HS-5 (cell line): ENCODE data around the gene TYROBP.
"Not testable (repeated sequence)": the region's sequence is repeated elsewhere in the genome, so short reads cannot be mapped to it uniquely, and the experiment has no call there.

Experiments used
- DNase-seq: peaks from one replicate; pipeline ENCODE4 v3.0.0-alpha.2; 2012; ENCODE audit warnings: low read depth

TYROBP gene

DNA sequence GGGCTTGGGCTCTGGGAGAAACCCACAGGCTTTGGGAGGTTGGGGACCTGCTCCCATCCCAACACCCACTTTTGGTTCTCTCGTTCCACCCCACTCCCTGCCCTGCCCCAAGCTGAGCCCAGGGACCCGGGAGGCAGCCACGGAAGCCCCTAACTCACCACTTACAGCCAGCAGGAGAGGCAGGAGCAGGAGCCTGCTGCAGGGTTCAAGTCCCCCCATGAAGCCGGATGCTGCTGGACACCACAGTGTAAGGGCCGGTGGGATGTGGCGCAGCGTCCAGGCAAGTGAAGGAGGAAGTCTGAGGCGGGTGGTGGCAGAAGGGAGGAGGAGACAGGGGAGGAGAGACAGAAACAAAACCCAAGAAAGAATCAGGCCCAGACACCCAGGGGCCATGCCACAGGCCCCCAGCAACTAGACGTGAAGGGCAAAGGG is at the start of gene TYROBP:
TSS of gene TYROBP (minus strand) at position 286 of the 432 bp plus-strand sequence. CDS start at position 219, 67 bp downstream.
- DNase-seq: no peak

DNA sequence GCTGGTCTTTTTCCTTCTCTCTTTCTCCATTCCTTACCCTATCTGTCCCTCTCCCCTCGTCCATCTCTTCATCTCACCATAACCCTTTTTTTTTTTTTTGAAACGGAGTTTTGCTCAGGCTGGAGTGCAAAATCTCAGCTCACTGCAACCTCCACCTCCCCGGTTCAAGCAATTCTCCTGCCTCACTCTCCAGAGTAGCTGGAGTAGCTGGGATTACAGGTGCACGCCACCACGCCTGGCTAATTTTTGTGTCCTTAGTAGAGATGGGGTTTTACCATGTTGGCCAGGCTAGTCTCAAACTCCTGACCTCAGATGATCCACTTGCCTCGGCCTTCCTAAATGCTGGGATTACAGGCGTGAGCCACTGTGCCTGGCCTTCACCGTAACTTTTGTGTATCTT is 49.3 kb upstream of the TYROBP start:
- not testable (repeated sequence) for DNase-seq

DNA sequence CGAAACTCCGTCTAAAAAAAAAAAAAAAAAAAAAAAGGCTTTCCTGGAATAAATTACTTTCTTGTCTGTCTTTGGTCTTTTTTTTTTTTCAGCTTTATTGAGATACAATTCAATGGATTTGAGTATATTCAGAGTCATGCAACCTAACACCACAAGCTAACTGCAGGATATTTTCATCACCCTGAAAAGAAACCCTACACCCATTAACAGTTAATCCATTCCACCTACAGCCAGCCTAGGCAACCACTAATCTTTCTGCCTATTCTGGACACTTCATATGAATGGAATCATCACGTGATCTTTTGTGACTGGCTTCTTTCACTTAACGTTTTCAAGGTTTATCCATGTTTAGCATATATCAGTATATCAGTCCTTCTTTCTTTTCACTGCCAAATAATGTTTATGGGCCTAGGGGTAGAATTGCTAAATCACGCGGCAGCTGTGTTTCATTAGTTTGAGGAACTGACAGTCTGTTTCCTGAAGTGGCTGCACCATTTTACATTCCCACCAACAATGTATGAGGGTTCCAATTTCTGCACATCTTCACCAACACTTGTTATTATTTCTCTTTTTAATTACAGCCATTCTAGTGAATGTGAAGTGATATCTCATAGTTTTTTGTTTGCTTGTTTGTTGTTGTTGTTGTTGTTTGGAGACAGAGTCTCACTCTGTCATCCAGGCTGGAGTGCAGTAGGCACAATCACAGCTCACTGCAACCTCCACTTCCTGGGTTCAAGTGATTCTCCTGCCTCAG is 48.0 kb upstream of the TYROBP start:
- DNase-seq: no peak

DNA sequence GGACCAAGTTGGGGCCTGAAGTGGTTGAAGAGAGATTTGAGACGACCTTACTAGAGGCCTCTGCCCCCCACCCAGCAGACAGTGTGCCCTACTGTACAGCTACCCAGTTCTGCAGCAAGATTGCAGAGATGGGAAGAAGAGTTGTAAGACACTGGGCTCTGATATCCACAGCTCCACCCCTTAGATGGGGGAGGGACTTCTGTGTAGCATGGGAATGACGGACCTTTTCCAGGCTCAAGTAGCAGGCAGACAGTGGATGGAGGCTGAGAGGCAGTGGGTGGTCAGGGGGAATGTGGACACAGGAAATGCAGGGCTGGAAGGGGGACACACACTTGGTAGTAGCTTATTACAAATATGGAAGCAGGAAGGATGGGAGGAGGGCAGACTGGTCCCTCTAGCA is 41.0 kb upstream of the TYROBP start:
- no peak for DNase-seq

DNA sequence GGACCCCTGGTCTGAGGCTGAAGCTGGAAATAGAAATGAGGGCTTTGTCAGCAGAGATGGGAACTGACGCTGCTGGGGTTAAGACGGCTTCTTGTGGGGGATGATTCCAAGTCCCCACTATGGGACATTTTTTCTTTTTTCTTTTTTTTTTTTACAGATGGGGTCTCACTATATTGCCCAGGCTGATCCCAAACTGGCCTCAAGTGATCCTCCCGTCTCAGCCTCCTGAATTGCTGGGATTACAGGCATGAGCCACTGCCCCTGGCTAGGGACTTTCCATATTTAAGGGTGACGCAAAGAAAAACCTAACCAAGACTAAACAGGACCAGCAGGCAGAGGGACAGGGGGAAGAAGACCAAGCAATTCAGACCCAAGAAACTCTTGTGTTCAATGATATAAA is 38.1 kb upstream of the TYROBP start:
- no peak for DNase-seq

DNA sequence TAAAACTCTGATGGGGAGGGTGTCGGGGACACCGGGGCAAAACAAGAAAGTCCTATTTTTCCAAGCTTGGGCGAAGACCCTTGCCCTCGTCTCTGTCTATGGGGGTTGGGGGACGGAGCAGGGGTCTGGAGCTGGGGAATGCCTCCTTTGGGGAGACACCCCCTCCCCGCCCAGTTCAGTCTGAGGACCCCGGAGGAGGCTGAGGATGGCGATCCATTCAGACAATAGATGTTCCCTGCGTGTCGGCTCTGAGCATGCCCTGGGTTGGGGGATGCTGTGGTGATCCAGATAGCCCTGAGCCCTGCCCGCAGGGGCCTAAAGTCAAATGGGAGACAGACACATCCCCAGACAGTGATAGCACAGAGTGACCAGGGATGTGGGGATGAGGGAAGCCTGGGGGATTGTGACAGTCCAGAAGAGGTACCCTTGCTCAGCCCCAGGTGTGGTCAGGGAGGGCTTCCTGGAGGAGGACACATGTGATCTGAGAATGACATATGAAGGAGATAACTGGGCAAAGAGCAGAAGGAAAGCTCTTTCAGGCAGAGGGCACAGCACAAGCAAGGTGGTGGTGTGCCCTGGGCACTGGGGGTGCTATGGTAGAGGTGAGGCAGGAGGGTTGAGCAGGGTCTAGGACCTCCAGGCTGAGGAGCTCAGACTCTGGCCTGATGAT is 37.2 kb upstream of the TYROBP start:
- no peak for DNase-seq

DNA sequence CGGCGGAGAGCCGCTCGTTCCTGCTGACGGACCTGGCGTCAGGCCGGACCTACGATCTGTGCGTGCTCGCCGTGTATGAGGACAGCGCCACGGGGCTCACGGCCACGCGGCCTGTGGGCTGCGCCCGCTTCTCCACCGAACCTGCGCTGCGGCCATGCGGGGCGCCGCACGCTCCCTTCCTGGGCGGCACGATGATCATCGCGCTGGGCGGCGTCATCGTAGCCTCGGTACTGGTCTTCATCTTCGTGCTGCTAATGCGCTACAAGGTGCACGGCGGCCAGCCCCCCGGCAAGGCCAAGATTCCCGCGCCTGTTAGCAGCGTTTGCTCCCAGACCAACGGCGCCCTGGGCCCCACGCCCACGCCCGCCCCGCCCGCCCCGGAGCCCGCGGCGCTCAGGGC is 36.5 kb upstream of the TYROBP start:
- DNase-seq: no peak

DNA sequence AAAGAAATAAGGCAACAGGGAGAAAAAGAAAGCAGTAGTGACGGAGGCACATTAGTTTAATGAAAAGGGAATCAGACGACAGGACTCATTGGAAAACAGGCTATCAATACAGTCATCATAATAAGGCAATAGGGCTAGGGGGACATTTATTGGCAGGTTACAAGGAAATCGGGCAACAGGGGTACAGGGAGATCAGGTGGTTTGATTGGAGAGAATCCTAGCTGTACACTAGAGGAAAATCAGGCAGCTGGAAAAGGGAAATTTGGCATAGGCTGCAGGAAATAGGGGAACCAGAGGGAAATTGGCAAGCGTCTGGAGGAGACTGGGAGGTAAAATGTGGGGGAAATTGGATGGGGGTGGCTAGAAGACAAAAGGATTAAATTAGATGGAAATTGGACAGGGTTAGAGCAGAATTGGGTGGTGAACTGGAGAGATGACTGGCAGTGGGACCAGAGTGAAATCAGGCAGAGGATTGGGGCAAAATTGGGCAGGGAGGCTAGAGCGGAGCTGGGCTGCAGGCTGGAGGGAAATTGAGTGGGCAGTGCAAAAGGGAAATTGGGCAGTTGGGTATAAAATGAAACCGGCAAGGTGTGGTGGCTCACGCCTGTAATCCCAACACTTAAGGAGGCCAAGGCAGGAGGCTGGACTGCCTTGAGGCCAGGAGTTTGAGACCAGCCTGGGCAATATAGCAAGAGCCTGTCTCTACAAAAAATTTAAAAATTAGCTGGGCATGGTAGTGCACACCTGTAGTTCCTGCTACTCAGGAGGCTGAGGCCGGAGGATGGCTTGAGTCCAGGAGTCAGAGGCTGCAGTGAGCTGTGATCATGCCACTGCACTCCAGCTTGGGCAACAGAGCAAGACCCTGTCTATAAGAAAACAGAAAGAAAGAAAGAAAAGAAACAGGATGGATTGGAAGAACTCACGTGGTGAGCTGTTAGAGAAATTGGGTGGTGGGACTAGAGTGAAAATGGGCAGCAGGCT is 35.5 kb upstream of the TYROBP start:
- DNase-seq: no peak

DNA sequence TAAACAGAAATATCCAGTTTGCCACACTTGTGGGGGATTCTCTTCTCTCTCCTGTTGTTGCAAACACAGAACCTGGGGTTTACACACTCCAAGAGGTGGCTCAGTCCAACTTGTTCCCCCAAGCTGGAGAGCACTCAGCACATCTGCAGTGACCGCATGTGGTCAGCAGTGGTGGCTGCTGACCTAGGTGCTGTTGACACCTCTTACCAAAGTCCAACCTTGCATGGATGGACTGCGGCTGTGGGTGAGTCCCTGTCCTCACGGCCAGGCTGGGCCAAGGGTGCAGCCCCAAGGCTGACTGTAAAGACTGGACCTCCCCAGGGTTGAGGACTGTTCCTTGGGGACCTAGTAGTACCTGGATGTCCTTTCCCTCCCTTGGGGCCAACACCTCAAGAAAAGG is 34.1 kb upstream of the TYROBP start:
- no peak for DNase-seq

DNA sequence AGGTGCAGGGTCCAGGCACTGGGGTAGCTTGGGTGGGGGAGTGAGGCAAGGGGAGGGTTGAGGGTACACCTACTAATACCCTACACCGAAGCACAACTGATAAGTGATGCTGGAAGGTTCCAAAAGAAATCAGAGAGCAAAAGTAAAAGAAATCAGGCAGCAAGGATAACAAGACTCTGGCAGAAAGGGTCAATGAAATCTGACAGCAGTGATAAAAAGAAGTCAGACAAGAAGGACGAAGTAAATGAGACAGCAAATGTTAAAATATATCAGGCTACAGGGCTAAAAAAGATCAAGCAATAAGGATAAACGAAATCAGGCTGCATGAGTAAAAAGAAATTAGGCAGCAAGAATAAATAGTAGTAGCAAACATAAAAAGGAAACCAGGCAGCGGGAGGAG is 32.7 kb upstream of the TYROBP start:
- DNase-seq: no peak

DNA sequence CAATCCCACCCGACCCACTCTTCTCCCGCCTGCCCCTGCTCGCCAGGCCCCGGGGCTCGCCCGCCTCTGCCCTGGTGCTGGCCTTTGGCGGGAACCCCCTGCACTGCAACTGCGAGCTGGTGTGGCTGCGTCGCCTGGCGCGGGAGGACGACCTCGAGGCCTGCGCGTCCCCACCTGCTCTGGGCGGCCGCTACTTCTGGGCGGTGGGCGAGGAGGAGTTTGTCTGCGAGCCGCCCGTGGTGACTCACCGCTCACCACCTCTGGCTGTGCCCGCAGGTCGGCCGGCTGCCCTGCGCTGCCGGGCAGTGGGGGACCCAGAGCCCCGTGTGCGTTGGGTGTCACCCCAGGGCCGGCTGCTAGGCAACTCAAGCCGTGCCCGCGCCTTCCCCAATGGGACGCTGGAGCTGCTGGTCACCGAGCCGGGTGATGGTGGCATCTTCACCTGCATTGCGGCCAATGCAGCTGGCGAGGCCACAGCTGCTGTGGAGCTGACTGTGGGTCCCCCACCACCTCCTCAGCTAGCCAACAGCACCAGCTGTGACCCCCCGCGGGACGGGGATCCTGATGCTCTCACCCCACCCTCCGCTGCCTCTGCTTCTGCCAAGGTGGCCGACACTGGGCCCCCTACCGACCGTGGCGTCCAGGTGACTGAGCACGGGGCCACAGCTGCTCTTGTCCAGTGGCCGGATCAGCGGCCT is 32.1 kb upstream of the TYROBP start:
- DNase-seq: no peak

DNA sequence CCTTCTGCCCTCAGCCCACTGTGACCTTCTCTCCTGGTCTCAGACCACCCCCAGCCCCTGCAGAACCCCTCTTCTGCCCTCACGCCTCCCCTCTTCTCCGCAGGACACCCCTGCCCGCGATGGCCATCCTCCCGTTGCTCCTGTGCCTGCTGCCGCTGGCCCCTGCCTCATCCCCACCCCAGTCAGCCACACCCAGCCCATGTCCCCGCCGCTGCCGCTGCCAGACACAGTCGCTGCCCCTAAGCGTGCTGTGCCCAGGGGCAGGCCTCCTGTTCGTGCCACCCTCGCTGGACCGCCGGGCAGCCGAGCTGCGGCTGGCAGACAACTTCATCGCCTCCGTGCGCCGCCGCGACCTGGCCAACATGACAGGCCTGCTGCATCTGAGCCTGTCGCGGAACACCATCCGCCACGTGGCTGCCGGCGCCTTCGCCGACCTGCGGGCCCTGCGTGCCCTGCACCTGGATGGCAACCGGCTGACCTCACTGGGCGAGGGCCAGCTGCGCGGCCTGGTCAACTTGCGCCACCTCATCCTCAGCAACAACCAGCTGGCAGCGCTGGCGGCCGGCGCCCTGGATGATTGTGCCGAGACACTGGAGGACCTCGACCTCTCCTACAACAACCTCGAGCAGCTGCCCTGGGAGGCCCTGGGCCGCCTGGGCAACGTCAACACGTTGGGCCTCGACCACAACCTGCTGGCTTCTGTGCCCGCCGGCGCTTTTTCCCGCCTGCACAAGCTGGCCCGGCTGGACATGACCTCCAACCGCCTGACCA is 31.4 kb upstream of the TYROBP start:
- DNase-seq: no peak

DNA sequence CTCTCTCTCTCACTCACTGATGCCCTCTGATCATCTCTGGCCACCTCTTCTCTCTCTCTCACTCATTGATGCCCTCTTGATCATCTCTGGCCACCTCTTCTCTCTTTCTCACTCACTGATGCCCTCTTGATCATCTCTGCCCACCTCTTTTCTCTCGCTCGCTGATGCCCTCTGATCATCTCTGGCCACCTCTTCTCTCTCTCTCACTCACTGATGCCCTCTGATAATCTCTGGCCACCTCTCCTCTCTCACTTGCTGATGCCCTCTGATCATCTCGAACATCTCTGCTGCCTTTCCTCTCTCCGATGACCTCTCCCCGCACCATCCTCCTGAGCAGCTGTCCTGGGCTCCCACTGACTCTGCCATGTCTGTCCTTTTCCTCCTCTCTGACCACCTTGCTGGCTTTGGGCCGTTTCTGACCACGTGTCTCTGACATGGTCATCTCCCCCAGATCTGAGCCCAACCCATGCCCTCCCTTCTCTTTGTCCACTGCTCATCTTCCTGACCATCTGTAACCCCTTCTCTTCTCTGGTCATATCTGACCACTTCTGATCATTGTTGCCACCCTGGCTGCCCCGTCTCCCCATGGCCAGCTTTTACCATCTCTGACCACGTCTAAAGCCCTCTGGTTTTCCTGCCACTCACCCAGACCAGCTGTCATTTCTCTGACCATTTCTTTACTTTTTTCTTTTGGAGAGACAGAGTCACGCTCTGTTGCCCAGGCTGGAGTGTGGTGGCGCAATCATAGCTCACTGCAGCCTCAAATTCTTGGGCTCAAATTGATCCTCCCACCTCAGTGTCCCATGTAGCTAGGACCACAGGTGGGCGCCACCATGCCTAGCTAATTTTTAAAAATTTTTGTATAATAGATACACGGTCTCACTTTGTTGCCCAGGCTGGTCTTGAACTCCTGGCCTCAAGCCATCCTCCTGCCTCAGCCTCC is 30.5 kb upstream of the TYROBP start:
- DNase-seq: no peak

DNA sequence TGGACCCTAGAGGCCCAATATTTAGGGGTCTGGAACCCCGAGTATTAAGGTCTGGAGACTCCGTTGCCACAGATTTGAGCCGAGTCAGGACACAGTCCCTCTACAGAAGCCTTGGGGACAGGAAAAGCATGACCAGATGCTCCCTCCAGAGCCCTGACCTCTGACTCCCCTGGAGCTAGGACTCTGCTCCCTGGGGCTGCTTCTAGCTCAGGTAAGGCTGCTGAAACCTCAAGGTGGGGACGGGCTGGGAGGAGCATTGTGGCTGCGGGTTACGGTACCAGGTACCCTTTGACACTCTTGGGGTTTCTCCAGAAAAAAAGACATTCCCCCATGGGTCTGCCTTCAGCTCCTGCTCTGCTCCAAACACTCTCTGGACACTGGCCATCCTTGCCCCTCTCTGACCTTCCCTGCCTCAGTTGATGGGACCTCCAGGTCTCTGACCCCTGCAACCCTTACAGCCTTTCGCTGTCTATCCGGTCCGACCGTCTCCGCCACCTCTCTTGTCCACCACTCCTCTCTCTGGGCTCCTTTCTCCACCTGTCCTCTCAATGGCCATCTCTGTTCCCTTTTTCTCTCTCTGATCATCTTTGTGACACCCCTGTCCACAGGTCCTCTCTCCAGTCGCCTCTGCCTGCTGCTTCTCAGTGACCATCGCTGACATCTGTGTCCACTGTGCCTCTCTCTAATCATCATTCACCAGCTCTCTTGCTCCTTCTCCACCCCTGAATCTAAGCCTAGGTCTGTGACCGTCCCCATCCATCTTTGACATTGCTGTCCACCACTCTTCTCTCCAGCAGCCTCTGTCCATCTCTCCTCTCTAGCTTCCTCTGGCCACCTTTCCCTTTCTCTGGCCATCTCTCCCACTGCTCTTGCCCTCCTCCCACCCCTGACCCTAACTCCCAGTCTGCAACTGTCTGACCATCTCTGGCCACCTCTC is 29.5 kb upstream of the TYROBP start:
- DNase-seq: no peak

DNA sequence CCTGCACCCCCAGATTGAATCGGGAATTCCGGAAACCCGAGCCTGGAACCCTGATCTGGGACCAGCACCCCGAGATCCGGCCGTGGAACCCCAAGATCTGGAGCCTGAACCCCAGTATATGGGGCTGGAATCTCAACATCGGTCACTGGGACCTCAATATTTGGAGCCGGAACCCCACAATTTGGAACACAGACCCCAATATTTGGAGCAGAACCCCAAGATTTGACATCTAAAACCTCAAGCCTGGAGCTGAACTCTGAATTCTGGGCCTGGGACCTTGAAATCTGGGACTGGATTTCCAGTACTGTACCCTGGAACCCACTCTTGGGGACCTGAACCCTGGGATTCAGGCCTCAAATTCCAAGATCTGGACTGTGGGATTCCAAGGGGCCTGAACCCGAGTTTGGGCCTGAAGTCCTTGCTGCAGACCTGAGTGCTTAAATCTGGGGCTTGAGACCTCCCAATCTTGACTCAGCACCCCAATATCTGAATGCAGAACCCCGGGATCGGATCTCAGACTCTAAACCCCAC is 28.7 kb upstream of the TYROBP start:
- no peak for DNase-seq

DNA sequence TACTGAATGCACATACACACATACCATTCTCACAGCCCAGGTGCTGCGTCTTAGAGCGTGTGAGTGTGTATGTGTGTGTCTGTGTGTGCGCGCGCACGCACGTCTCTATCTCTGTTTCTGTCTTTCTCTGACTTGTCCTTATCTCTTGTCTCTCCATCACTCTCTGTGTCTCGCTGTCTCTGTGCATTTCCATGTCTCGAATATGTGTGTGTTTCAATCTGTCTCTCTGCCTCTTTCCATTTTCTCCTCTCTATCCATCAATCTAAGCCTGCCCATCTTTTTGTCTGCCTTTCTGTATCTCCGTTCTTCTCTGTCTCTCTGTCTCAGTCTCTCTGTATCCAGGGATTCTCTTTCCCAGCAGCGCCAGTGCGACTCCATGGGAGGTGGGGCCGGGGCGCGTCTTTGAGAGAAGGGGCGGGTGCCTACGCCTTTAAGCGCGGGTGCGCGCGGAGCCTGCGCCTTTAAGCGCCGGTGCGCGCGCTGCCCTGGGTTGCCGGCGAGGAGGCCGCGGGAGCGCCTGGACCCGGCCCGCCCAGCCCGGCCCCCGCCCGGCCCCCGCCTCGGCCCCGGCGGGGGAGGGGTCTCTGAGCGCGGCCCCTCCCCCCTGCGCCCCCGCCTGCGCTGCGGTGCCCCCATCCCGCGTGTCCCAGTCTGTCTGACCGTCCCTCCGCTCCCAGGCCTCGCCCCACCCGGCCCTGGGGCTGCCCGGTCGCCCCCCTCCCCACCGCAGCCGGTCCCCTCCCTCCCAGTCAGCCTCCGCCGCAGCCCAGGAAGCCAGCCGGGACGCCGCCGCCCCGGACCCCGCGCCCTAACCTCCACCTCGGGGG is 28.0 kb upstream of the TYROBP start, which contains the start of gene LRFN3:
TSS of gene LRFN3 (plus strand) at position 464 of the 827 bp plus-strand sequence. CDS start 3,052 bp downstream, outside the sequence.
- DNase-seq: no peak

DNA sequence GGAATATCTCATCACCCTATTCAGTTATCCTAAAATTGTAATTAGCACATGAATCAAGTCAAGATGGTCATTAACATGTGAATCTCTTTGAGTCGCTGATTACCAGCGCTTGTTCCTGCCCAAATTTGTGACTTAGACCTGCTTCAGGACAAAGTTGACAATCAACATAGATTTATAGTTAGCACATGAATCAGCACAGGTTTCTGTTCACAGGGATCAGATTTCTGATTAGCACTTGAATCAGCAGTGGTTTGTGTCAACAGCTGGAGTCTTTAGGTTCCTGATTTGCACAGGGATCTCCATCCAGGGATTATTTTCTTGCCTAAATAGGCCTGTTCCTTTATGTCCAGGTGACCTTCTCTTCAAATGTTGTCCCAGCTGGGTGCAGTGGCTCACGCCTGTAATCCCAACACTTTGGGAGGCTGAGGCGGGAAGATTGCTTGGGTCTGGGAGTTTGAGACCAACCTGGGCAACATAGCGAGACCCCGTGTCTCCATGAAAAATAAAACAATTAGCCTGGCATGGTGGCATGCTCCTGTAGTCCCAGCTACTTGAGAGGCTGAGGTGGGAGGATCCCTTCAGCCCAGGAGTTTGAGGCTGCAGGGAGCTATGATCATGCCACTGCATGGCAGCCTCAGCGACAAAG is 24.3 kb upstream of the TYROBP start:
- DNase-seq: no peak
